Retina (tissue), 1 donor: ENCODE results near the gene MALL.
"Not testable (repeated sequence)": the region's sequence is repeated elsewhere in the genome, so short reads cannot be mapped to it uniquely, and the experiment has no call there.

Source experiments
- DNase-seq: peaks from one replicate; pipeline ENCODE4 v3.0.0-alpha.2; 2016

Gene MALL

GRCh38 chr2:110097506-110098220 is 18.0 kb downstream of the MALL start:
- no peak for DNase-seq

- no peak for DNase-seq
These were observed 19.5 kb downstream of the MALL start for GRCh38 chr2:110095994-110096633.

GRCh38 chr2:110094884-110095534 is 20.6 kb downstream of the MALL start:
- DNase-seq = not testable (repeated sequence)

GRCh38 chr2:110093924-110094323 is 21.7 kb downstream of the MALL start:
- DNase-seq = not testable (repeated sequence)

- not testable (repeated sequence) for DNase-seq
These were observed 25.5 kb downstream of the MALL start for GRCh38 chr2:110090164-110090563.

- DNase-seq = not testable (repeated sequence)
These were observed 31.9 kb downstream of the MALL start for GRCh38 chr2:110083757-110084156.

- not testable (repeated sequence) for DNase-seq
These were observed 32.5 kb downstream of the MALL start for GRCh38 chr2:110083162-110083561.

- not testable (repeated sequence) for DNase-seq
These were observed 37.5 kb downstream of the MALL start for GRCh38 chr2:110078104-110078503.

GRCh38 chr2:110075896-110076295 is 39.7 kb downstream of the MALL start:
- DNase-seq = not testable (repeated sequence)

GRCh38 chr2:110069869-110070268 is 45.8 kb downstream of the MALL start:
- not testable (repeated sequence) for DNase-seq

GRCh38 chr2:110068153-110068552 is 47.5 kb downstream of the MALL start:
- DNase-seq = not testable (repeated sequence)

- DNase-seq = not testable (repeated sequence)
These were observed 53.3 kb downstream of the MALL start for GRCh38 chr2:110062332-110062731.

GRCh38 chr2:110060550-110060949 is 55.1 kb downstream of the MALL start:
- DNase-seq = not testable (repeated sequence)

- not testable (repeated sequence) for DNase-seq
These were observed 55.8 kb downstream of the MALL start for GRCh38 chr2:110059694-110060358.

- DNase-seq = not testable (repeated sequence)
These were observed 56.5 kb downstream of the MALL start for GRCh38 chr2:110059009-110059693.

GRCh38 chr2:110058034-110058433 is 57.6 kb downstream of the MALL start:
- not testable (repeated sequence) for DNase-seq

GRCh38 chr2:110055819-110056408 is 59.7 kb downstream of the MALL start:
- DNase-seq = not testable (repeated sequence)

GRCh38 chr2:110054521-110055407 is 60.9 kb downstream of the MALL start:
- DNase-seq = peak; percentile 9

- DNase-seq = not testable (repeated sequence)
These were observed 61.9 kb downstream of the MALL start for GRCh38 chr2:110053688-110054087.

GRCh38 chr2:110052166-110052565 is 63.5 kb downstream of the MALL start:
- not testable (repeated sequence) for DNase-seq

- DNase-seq = not testable (repeated sequence)
These were observed 65.4 kb downstream of the MALL start for GRCh38 chr2:110050222-110050621.
